Ovary (tissue), 9 donors: Measurements from ENCODE around the gene C19orf81. TPM values are rescaled to one million over a fixed set of nuclear protein-coding genes. Genes with fewer than 3 reads are reported as not detected.

Source experiments
- DNase-seq, 5 donors: peaks; one replicate each; pipeline ENCODE4 v3.0.0-alpha.2; 2019 to 2020
- H3K27ac ChIP-seq, 2 donors: fragments of 200-600 bp; one replicate each; pipeline versions ENCODE4 v1.5.1 to v1.8.0; 2019 to 2022
- H3K27me3 ChIP-seq: fragments of 200-600 bp; one replicate; pipeline ENCODE4 v1.8.0; 2022
- H3K36me3 ChIP-seq: fragments of 200-600 bp; sonication (generic); one replicate; pipeline ENCODE4 v1.5.1; 2019
- H3K4me1 ChIP-seq: one replicate; pipeline ENCODE4 v1.8.1; 2013; ENCODE audit warnings: mild to moderate bottlenecking, moderate library complexity; ENCODE audit not compliant: insufficient read depth
- H3K4me3 ChIP-seq: fragments of 200-600 bp; sonication (generic); one replicate; pipeline ENCODE4 v1.5.1; 2017
- H3K9me3 ChIP-seq, 2 donors: fragments of 200-600 bp in 1 of 2; sonication (generic) in 1 of 2; one replicate each; pipeline versions ENCODE4 v1.5.1 to v1.8.1; 2013 to 2019; ENCODE audit warnings: mild to moderate bottlenecking in 1 of 2, moderate library complexity in 1 of 2
- EP300 ChIP-seq: sonication (generic); formaldehyde crosslinking; IDR thresholded peaks from one replicate; pipeline ENCODE4 v1.6.1; 2017; ENCODE audit warnings: antibody characterized with exemption
- POLR2A ChIP-seq: fragments of 450-650 bp; IDR thresholded peaks from one replicate; pipeline ENCODE4 v1.6.1; 2017; ENCODE audit warnings: antibody characterized with exemption, mild to moderate bottlenecking, moderate library complexity
- WGBS, 3 donors: extraction: QIAGEN DNeasy Blood & Tissue Kit in 1 of 3; methylation state at CpG; one replicate each; pipeline versions ENCODE4 v1.1.5 to v1.1.7; 2013 to 2017; 5-methylcytosine and 5-hydroxymethylcytosine counted together
- intact Hi-C, 4 donors: fragments of 100-400 bp; cut with DNase I; formaldehyde crosslinking; loops; one replicate each; pipeline versions ENCODE4 v1.11.0 to v1.15.1; 2022 to 2023
- polyA plus RNA-seq, 2 donors: library from polyadenylated mRNA; stranded (reverse); fragments of 200-250 nt in 1 of 2; fragments of 350-450 nt in 1 of 2; fragmentation: Illumina TruSeq in 1 of 2; extraction: RNeasy Lipid Tissue Mini Kit (QIAGEN cat#74804) in 1 of 2; gene quantifications; one replicate each; pipeline ENCODE4 v1.2.3, GENCODE V29; 2013 to 2014
- total RNA-seq, 7 donors: library from RNA; depleted of rRNA in 2 of 7; stranded (reverse); fragments of >200 nt in 2 of 7; fragmentation: NEBNext Ultra II Directional in 3 of 7; extraction: Animal tissue kit (Norgen Biotek cat#: 25700) in 3 of 7; gene quantifications; one replicate each; pipeline versions ENCODE4 v1.1.0 to v1.2.4, GENCODE V29; 2016 to 2023
- TF ChIP-seq, protein P1 (sequence below), 3 donors: fragments of 450-650 bp in 2 of 3; fragments of 200-600 bp in 1 of 3; IDR thresholded peaks; one replicate each; pipeline versions ENCODE4 v1.5.1 to v1.8.0; 2016 to 2022; ENCODE audit warnings: antibody characterized with exemption in 3 of 3, mild to moderate bottlenecking in 1 of 3
- donor health status: DM: no; HTN: no; CAD: no; lungs with moderate emphysema.
- donor health status: DM: no; HTN: no; CAD: no.
- donor health status: Bipolar disorder and iron deficiency.
- donor health status: DM: yes; HTN: yes; CAD: no.
- donor health status: DM: no; HTN: no; CAD: no.
- donor health status: DM: yes; HTN: yes; CAD: no.

C19orf81 gene
- total and polyA plus RNA-seq, 9 donors: 1.1 to 12.6 (median 2.1) TPM; not detected in 5

GRCh38 chr19:50628146-50628545 is 21.1 kb upstream of the C19orf81 start:
- intact Hi-C loops: no loop called here
- no peak for DNase-seq
- no peak for TF ChIP-seq POLR2A
- TF ChIP-seq, protein P1, sequence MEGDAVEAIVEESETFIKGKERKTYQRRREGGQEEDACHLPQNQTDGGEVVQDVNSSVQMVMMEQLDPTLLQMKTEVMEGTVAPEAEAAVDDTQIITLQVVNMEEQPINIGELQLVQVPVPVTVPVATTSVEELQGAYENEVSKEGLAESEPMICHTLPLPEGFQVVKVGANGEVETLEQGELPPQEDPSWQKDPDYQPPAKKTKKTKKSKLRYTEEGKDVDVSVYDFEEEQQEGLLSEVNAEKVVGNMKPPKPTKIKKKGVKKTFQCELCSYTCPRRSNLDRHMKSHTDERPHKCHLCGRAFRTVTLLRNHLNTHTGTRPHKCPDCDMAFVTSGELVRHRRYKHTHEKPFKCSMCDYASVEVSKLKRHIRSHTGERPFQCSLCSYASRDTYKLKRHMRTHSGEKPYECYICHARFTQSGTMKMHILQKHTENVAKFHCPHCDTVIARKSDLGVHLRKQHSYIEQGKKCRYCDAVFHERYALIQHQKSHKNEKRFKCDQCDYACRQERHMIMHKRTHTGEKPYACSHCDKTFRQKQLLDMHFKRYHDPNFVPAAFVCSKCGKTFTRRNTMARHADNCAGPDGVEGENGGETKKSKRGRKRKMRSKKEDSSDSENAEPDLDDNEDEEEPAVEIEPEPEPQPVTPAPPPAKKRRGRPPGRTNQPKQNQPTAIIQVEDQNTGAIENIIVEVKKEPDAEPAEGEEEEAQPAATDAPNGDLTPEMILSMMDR (IDR thresholded peaks at IDR 0.05): no peak
- TF ChIP-seq EP300: no peak
- no peak overlapping the region for H3K27ac ChIP-seq
- H3K9me3 ChIP-seq: no peaks in the 10 kb centered on the region
- no peak overlapping the region for H3K4me3 ChIP-seq
- WGBS, 3 donors: 85 to 89% (median 86%) methylated on average over 5 of the region's 5 CpGs
- no peaks in the 10 kb centered on the region for H3K36me3 ChIP-seq
- no peaks in the 10 kb centered on the region for H3K4me1 ChIP-seq
- H3K27me3 ChIP-seq: no peaks in the 10 kb centered on the region

- Histone ChIP-seq H3K36me3 (no peaks in the 10 kb centered on the region), H3K4me3 (no peak overlapping the region), H3K4me1 (no peaks in the 10 kb centered on the region), H3K27me3 (no peaks in the 10 kb centered on the region), H3K27ac (no peak overlapping the region), H3K9me3 (no peaks in the 10 kb centered on the region)
- intact Hi-C loops: no loop called here
- WGBS, 3 donors: 77 to 87% (median 83%) methylated on average over 7 of the region's 7 CpGs
- TF ChIP-seq, protein P1 (IDR thresholded peaks at IDR 0.05): no peak
- TF ChIP-seq POLR2A (no peak), EP300 (no peak)
- no peak for DNase-seq
Observed at GRCh38 chr19:50628551-50628950, 20.7 kb upstream of the C19orf81 start.

GRCh38 chr19:50629194-50629593 is 20.1 kb upstream of the C19orf81 start:
- intact Hi-C loops: no loop called here
- no peaks in the 10 kb centered on the region for H3K36me3 ChIP-seq
- 66 to 73% (median 70%) methylated on average over 20 of the region's 20 CpGs for WGBS, 3 donors
- H3K4me1 ChIP-seq: no peaks in the 10 kb centered on the region
- DNase-seq: no peak
- H3K27me3 ChIP-seq: no peaks in the 10 kb centered on the region
- no peak overlapping the region for H3K4me3 ChIP-seq
- TF ChIP-seq POLR2A (no peak), EP300 (no peak)
- TF ChIP-seq, protein P1 (IDR thresholded peaks at IDR 0.05): no peak
- peaks cover 0 to 2% of the 10 kb centered on the region in 2 donors for H3K9me3 ChIP-seq
- H3K27ac ChIP-seq: no peak overlapping the region

DNA sequence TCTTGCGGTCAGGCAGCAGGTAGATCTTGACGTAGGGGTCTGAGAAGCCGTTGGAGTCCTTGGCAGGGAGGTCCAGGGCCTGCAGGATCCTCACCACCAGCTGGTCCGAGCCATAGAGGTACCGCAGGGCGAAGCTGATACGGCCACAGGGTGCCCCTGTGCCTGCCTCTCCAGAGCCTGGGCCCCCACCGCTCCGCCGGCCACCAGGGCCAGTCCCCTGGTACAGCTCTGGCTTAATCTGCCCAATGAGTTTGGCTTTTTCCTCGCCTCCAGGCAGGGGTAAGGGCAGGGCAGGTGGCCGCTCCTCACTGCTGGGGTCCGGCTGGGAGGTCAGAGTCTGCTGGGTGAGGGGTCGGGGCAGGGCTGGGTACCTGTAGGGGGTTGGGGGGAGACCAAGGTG is 19.4 kb upstream of the C19orf81 start:
- Histone ChIP-seq H3K27me3 (no peaks in the 10 kb centered on the region), H3K4me1 (no peaks in the 10 kb centered on the region), H3K4me3 (no peak overlapping the region), H3K9me3 (peaks cover 0 to 3% of the 10 kb centered on the region in 2 donors), H3K27ac (no peak overlapping the region), H3K36me3 (no peaks in the 10 kb centered on the region)
- TF ChIP-seq EP300 (no peak), POLR2A (no peak)
- TF ChIP-seq, protein P1 (IDR thresholded peaks at IDR 0.05): no peak
- WGBS, 3 donors: 60 to 67% (median 67%) methylated on average over 4 to 14 of the region's 14 CpGs
- DNase-seq: no peak
- intact Hi-C loops: no loop called here
